Ishikawa (cell line): ENCODE results near the gene TIMP2.

Experiments used
- NFIC ChIP-seq: IDR thresholded peaks from 2 replicates; pipeline ENCODE4 v1.6.1; 2012
- REST ChIP-seq: IDR thresholded peaks from 2 replicates; pipeline ENCODE4 v1.6.1; 2012; ENCODE audit warnings: low read depth, mild to moderate bottlenecking
- TEAD4 ChIP-seq: IDR thresholded peaks from 2 replicates; pipeline ENCODE4 v1.6.1; 2012

GRCh38 chr17:78935419-78936323, 10.5 kb upstream of the TIMP2 start:
- TF ChIP-seq TEAD4 (no peak), REST (no peak), NFIC (no peak)
